LoVo (cell line): ENCODE data around the gene IER2.
A peak's percentile ranks its signal among the peaks of the same experiment; 100 is the strongest.

Source experiments
- DNase-seq: peaks from one replicate; pipeline ENCODE4 v3.0.0-alpha.2; 2016; ENCODE audit warnings: low spot score

Gene IER2, protein sequence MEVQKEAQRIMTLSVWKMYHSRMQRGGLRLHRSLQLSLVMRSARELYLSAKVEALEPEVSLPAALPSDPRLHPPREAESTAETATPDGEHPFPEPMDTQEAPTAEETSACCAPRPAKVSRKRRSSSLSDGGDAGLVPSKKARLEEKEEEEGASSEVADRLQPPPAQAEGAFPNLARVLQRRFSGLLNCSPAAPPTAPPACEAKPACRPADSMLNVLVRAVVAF

DNA sequence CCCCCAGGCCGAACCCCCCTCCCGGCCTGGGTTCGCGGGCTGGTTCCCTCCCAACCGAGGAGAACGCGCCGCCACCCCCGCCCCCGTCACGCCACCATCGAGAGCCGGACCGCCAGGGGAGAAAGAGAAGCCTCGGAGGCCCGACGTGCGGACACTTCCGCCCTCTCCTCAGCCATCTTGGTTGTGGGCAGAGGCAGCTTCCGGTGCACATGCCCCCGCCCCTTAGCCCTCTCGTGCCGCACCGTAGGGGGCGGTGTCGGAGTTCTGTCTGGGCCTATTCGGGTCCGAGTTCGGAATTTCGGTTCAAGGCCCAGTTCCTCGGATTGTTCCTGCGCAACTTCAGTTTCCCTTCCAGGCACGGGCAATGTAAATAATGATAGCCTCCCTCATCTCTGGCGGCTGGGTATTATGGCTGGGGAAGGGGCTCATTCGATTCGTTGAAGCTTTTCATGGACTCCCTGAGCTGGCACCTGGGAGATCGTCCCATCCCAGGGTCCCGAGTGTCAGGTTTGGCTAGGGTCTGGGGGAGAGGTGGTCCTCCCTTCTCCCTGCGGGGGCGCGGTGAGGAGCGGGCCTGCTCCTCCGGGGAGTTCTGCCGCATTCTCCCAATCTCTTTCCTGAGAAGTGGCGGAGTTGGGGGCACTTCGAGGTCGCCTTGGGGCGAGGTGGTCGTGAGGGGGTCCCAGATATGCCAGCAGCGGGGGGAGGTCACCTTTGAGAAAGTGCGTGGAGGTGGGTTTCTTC, at the start of gene IER2, which contains the start of gene STX10:
IER2 (plus strand) TSS at position 225 of the 744 bp plus-strand sequence. CDS start 2,776 bp downstream, outside the sequence.
STX10 (minus strand) TSS at position 189 of the 744 bp plus-strand sequence. CDS start 202 bp downstream, outside the sequence.
- DNase-seq: peak; percentile 93

GRCh38 chr19:13100841-13101589, 49.2 kb upstream of the IER2 start:
- DNase-seq: no peak

GRCh38 chr19:13101590-13102415, 48.4 kb upstream of the IER2 start:
- no peak for DNase-seq

GRCh38 chr19:13102416-13102665, 47.9 kb upstream of the IER2 start:
- no peak for DNase-seq

DNA sequence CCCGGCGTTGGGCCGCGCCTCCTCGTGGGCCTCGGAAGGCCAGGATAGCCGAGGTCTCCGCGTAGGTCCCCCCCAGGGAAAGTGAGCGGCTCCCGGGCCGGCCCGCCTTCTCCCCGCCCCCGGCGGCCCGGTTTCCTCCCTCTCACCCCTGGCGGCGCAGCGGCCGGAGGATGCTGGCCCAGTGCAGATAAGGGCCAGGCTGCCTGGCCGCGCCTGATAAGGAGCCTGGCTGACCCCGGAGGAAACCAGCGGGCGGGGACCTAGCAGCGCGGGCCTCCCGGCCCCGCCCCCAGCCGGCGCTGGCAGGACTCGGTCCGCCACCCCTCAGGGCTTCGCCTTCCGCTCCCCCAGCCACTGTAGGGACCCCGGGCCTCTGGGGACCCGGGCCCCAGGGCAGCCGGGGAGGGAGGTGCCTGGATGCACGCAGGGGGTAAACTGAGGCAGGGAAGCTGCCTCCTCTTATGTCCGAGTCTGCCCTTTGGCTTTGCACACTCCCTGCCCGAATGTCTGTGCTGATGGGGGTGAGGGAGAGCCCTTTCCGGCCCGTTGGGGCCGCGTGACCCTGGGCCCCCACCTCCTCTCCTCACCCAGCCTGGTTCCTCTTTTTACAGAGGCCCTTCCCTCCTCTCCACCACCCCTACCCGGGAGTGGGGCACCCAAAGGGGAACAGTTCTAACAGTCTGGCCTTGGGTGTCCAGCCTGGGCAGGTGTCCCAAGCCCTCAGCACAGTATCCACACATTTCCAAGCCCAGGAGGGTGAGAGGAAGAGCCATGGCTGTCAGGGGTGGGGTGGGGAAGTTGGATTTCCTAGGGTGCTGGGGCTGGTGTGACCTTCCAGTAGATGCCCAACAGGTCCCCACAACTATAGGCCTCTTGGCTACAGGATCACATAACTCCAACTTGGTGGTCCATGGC, 47.3 kb upstream of the IER2 start, which contains the start of gene LYL1:
LYL1 (minus strand) TSS at position 193 of the 915 bp plus-strand sequence. CDS start 1,687 bp downstream, outside the sequence.
- no peak for DNase-seq

- no peak for DNase-seq
Observed at GRCh38 chr19:13103581-13104359, 46.4 kb upstream of the IER2 start.

DNA sequence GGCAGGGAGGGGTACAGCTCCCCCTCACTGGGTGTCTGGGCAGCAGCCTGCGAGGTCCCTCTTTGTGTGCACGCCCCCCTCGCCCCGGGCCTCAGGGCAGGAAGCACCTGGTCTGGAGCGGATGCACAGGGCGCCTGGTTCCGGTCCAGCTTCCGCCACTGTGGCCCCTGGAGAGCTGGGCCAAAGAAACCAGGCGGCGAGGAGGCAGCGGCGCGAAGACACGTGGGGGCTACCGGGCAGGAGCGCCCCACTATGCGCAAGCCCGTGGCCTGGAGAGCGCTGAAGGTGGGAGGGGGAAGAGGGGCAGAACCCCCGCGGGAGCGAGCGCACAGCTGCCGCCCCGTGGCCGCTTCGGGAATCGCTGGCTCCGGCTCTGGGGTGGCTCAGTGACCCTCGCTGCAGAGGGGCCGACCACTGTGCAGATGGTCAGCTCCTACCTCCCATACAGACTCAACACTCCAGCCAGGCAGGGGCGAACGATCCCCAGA, 45.8 kb upstream of the IER2 start:
- no peak for DNase-seq

DNA sequence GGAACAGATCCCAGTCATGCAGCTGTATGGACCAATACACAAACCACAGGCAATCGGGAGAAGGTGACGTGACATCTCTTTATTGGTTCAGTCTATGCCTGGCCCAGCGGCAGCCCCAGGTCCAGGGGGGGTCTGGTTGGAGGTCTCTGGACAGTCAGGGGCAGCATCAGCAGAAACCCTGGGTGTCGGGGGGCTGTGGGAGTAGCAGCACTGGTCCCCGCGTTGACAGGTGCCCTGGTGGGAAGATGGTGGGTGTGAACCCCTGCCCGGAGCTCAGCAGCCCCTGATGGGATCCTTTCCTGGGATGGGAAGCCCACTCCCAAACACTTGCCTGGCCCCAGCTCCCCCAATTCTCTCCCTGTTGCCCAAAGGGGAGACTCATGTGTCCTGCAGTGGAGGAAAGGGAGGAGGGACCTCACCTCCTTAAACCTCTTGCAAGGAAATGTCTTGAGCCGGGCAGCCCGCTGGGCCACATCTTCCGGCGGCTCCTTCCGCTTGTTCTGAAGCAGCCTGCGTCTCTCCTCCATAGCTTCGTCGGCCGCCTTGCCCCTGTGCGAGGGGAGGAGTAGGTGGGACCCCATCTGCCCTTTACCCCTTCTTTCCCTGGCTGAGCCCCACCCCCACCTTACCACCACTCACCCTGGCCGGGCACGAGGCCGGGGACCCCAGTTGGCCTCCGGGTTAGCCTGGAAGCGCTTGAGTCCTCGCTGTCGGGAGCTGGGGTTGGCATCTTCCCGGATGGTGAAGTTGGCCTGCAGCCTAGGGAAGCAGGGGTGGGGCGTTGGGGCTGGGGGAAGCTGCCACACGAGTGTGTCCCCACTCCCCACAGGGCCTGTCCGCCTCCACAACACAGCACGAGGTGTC, 45.1 kb upstream of the IER2 start:
- DNase-seq: no peak

DNA sequence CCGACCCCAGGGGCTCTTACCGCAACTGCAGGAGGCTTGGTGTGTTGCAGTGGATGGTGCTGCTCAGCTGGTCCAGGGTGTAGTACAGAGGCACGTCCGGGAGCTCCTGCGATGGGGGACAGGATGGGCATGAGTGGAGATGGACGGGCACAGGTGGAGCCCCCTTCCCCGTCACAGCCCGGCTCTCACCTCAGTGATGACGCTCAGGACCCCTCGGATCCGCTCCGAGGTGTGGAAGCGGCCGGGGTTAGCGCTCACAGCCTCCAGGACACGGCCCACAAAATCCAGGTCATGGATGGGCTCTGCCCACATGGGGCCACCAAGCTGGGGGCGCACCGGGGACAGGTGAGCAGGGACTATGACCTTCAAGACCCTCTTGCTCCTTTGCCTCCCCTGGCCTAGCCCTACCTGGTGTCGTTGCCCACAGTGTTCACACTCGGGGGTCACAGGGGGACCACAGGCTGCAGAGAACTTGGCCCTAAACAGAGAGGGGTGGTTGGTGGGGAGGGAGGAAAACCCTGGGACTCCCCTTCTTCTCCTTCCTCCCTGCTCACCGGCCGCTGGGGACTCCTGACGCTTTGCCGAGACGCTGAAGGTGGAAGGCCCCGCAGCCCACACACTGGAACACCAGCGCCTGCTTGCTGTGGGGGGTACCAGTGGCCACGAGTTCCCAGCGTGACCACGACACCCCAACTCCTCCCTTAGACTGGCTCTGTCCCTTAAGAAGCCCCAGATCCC, 40.7 kb upstream of the IER2 start:
- DNase-seq: no peak

DNA sequence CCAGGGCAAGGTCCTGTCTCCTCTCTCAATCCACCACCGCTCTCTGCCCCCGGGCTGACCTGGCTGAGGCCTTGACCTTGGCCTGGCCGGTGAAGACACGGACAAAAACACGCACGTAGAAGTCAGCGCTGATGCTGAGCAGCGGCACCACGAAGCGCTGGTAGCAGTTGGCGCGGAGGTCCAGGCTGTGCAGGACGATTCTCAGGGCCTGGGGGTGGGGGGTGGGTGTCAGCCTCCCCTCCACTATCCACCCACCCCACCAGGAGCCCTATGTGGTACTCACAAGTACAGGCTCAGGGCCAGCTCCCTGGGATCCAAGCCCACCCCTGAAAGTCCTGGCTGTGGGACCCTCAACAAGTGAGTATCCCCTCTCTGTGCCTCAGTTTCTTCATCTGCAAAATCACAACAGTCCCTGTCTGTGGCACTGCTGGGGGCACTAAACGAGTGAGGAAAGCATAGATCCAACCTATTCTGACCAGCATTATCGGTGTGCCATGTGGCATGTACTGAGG, 40.1 kb upstream of the IER2 start:
- DNase-seq: no peak

- DNase-seq: no peak
Observed at GRCh38 chr19:13112555-13112954, 37.7 kb upstream of the IER2 start.

- no peak for DNase-seq
Observed at GRCh38 chr19:13115936-13116281, 34.3 kb upstream of the IER2 start.

DNA sequence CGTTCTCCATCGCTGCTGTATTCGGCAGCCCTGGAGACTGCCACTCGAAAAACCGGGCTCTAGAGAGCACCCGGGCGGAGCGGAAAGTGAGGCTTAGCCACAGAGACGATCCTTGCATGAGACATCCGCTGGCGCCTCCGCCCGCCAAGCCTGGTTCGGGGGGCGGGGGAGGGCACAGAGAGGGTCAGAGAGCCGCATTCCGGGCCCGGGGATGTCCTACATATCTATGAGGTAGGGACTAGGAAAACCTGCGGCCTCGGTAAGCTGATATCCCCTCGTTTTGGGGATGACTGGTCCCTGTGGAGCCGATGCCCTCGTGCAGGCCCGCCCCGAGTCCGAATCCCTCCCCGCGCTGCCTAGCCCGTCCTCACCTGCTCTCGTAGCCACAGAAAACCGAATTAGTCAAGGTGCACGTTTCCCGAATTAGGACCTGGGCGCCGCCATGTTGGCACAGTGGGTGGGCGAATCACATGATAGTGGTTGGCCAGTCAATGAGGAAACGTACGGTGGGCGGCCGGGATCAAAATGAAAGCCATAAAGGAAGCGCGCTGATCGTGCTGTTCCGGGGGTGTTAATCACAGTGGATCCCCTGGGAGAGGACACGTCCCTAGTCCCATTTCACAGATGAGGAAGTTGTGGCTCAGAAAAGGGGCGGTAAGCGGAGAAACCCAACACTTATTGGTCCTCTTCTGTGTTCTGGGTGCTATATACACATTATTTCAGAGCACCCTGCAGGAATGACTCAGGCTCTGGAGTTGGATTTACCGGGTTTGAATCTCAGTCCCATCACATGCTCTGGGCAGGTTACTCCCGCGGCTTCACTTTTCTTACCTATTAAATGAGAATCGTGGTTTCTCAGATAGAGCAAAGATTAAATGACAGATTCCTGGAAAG, 33.7 kb upstream of the IER2 start, which contains the start of gene TRMT1:
TRMT1 (minus strand) TSS at position 459 of the 894 bp plus-strand sequence; CDS start at position 118, 341 bp downstream.
- peak; percentile 93 for DNase-seq

GRCh38 chr19:13117176-13117771, 32.9 kb upstream of the IER2 start:
- no peak for DNase-seq

- DNase-seq: peak; percentile 94
Observed at GRCh38 chr19:13117772-13118423, 32.3 kb upstream of the IER2 start, which contains the start of gene NACC1. TSS of gene NACC1 (plus strand) at chr19:13118264. CDS start at chr19:13135208, 16,944 bp downstream.
